ENCODE measurements around the gene AIF1.

Gene AIF1

GRCh38 chr6:31654574-31655348 lies 39.7 kb downstream of the AIF1 start:
- no peak for DNase-seq (ENCODE audit: low read depth)

GRCh38 chr6:31655349-31656237 lies 40.6 kb downstream of the AIF1 start, which contains the start of gene APOM:
TSS of gene APOM (plus strand) at chr6:31655894. CDS start at chr6:31655967, 73 bp downstream.
- DNase-seq (ENCODE audit: low read depth), result no peak
- no peak within 1 kb of the TSS for H3K4me3 ChIP-seq (ENCODE audit: control insufficient read depth, low read depth, low read length)
- no peak for TF ChIP-seq CTCF (IDR thresholded peaks at IDR 0.05; ENCODE audit: control insufficient read depth, insufficient read depth, low read depth, low read length, missing control alignments)

More at GRCh38 chr6:31654574-31655348, 39.7 kb downstream of the AIF1 start:
- TF ChIP-seq CTCF (IDR thresholded peaks at IDR 0.05; ENCODE audit: control insufficient read depth, insufficient read depth, low read depth, low read length, missing control alignments), result no peak
- no peak overlapping the region for H3K4me3 ChIP-seq (ENCODE audit: control insufficient read depth, low read depth, low read length)

GRCh38 chr6:31657406-31658157 lies 42.5 kb downstream of the AIF1 start:
- DNase-seq (ENCODE audit: low read depth), result no peak
- TF ChIP-seq CTCF (IDR thresholded peaks at IDR 0.05; ENCODE audit: control insufficient read depth, insufficient read depth, low read depth, low read length, missing control alignments), result no peak
- no peak overlapping the region for H3K4me3 ChIP-seq (ENCODE audit: control insufficient read depth, low read depth, low read length)

- no peak overlapping the region for H3K4me3 ChIP-seq (ENCODE audit: control insufficient read depth, low read depth, low read length)
- DNase-seq (ENCODE audit: low read depth), result no peak
- TF ChIP-seq CTCF (IDR thresholded peaks at IDR 0.05; ENCODE audit: control insufficient read depth, insufficient read depth, low read depth, low read length, missing control alignments), result no peak
These were observed 43.2 kb downstream of the AIF1 start for GRCh38 chr6:31658158-31658688.

- no peak for DNase-seq (ENCODE audit: low read depth)
- TF ChIP-seq CTCF (IDR thresholded peaks at IDR 0.05; ENCODE audit: control insufficient read depth, insufficient read depth, low read depth, low read length, missing control alignments), result no peak
These were observed 44.1 kb downstream of the AIF1 start for GRCh38 chr6:31658983-31659648.

More at GRCh38 chr6:31658983-31659648, 44.1 kb downstream of the AIF1 start:
- peak overlapping the region; percentile 76 for H3K4me3 ChIP-seq (ENCODE audit: control insufficient read depth, low read depth, low read length)

All from AG09309 (cell line).